ENCODE results near the gene MAGEL2. TPM values are rescaled to one million over a fixed set of nuclear protein-coding genes. Genes with fewer than 3 reads are reported as not detected.

MAGEL2 gene
- total RNA-seq, 2 experiments from 2014 or later: not detected

DNA sequence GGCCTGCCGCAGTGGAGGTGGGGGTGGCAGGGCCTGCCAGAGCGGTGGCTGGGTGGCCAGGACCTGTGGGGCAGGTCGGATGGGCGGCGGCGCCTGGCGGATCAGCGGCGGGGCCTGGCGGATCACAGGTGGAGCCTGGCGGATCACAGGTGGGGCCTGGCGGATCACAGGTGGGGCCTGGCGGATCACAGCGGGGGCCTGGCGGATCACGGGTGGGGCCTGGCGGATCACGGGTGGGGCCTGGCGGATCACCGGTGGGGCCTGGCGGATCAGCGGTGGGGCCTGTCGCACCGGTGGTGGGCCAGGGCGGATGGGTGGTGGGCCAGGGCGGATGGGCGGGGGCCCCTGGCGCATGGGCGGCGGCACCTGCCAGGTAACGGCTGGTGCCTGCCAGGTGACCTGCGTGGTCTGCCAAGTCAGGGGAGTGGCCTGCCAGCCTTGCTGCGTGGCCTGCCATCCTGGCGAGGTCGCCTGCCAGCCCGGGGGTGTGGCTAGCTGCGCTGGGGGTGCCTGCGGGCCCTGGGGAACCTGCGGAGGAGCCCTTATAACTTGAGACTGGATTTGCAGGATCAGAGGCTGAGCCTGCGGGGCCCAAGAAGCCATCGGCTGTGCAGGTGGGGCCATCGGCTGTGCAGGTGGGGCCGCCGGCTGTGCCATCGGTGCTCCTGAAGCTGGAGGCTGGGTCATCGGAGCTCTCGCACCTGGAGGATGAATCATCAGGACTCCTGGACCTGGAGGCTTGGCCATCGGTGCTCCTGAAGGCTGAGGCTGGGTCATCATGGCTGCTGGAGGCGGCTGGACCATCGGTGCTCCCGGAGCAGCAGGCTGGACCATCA is 1.3 kb downstream of the MAGEL2 start:
- intact Hi-C loops (cut with DNase I, micrococcal nuclease): loop anchor here in 1 of 2 experiments (5.0 kb wide), 1 partner anchor 1856 kb away; no protein-coding TSS in a partner anchor
- CTCF ChIA-PET: no interaction called here
- H3K9me3 Mint-ChIP-seq (ENCODE audit: low read depth): no peaks in the 10 kb centered on the region
- H3K4me3 Mint-ChIP-seq: no peak overlapping the region
- no peak for ATAC-seq
- H3K4me1 Mint-ChIP-seq: no peaks in the 10 kb centered on the region
- H3K36me3 Mint-ChIP-seq (ENCODE audit: low read depth): no peaks in the 10 kb centered on the region
- H3K27me3 Mint-ChIP-seq: peaks cover 8% of the 10 kb centered on the region
- no peak for DNase-seq
- POLR2A ChIA-PET: no interaction called here
- no peak overlapping the region for H3K27ac Mint-ChIP-seq

DNA sequence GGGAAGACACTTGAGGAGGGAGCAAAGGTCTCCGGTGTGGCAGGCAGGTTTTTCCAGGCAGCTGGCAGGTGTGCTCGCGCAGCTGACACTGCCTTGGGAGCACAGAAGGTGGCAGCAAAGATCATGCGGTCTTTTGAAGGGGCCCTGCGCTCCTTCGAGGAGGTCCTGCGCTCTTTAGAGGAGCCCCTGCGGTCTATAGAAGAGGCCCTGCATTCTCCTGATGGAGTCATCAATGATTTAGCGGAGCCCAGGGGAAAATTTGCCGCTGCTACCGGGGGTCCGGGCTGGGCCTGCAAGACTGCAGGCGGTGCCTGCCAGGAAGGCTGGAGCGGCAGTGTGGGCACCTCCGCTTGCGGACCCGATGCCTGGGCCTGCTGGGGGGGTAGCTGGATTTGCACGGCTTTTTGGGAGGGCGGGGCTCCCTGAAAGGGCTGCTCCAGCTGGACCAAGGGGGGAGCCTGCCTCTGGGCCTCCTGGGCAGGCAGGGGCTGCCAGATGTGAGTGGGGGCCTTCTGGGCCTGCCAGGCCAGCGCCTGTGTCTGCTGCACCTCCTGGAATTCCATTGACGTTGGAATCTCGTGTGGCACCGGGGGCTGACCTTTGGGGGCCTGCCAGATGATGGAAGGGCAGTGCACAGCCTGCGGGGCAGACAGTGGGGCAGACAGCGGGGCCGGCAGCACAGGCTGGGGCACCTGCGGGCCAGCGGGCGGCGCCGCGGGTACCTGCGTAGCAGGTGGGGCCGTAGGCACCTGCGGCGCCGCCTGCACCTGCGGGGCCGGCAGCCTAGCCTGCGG is 2.1 kb downstream of the MAGEL2 start:
- ChIA-PET POLR2A (no interaction called here), CTCF (no interaction called here)
- Mint-ChIP-seq H3K9me3 (ENCODE audit: low read depth) (no peaks in the 10 kb centered on the region), H3K27me3 (peaks cover 8% of the 10 kb centered on the region), H3K4me1 (no peaks in the 10 kb centered on the region), H3K4me3 (no peak overlapping the region), H3K27ac (no peak overlapping the region), H3K36me3 (ENCODE audit: low read depth) (no peaks in the 10 kb centered on the region)
- DNase-seq: no peak
- intact Hi-C loops (cut with DNase I, micrococcal nuclease): loop anchor here in 1 of 2 experiments (5.0 kb wide), 1 partner anchor 1857 kb away; no protein-coding TSS in a partner anchor
- ATAC-seq: no peak

DNA sequence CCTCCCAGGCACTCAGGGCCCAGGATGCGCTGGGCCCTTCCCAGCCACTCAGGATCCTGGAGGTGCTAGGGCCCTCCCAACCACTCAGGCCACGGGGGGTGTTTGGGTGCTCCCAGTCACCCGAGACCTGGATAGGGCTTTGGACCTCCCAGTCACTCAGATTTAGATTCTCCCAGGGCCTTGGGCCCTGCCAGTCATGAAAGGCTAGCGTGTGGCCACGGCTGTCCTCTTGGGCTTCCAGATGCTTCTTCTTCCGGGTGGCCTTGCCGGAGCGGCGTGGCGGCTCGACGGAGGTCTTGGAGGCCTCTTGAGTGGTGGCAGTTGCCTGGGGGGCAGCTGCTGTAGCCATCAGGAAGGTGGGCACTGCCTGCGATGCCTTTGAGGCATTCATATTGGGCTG is 2.8 kb downstream of the MAGEL2 start:
- H3K27me3 Mint-ChIP-seq: peaks cover 8% of the 10 kb centered on the region
- ChIA-PET CTCF (no interaction called here), POLR2A (no interaction called here)
- ATAC-seq (no peak), DNase-seq (no peak)
- H3K9me3 Mint-ChIP-seq (ENCODE audit: low read depth): no peaks in the 10 kb centered on the region
- intact Hi-C loops (cut with DNase I, micrococcal nuclease): loop anchor here (5.0 kb wide), 3 partner anchors 212 to 1857 kb away; no protein-coding TSS in a partner anchor
- no peak overlapping the region for H3K27ac Mint-ChIP-seq
- no peak overlapping the region for H3K4me3 Mint-ChIP-seq
- H3K4me1 Mint-ChIP-seq: no peaks in the 10 kb centered on the region
- H3K36me3 Mint-ChIP-seq (ENCODE audit: low read depth): no peaks in the 10 kb centered on the region

DNA sequence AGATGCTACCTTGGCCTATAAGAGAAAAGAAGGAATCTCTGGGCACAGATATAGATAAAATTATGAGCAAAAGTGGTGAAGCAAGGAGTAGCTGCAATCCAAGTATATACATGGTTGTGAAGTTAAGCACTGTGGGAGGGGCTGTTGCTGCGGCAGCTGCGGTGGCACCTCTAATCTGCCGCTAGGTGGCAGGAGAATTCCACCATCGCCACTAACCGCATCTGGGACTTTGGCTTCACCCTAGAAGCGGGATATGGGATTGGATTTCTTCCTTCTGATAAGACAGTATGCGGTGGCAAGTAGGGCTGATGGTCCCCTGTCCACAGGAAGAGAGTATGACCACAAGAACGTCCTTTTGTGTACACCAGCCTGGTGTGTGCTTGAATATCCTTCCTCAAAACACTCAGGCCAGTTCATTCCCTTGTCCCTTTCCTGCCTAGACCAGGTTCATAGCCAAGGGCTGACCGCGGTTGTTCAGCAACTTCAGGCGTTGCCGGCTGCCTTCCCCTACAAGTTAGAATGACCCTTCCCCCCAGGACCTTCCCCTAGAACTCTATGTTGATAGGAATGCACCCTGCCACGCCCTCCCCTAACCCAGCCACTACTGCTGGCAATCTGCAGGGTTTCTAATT is 5.1 kb downstream of the MAGEL2 start:
- ChIA-PET CTCF (interaction anchor here (0.7 to 1.4 kb wide), 8 partner anchors 9 to 1859 kb away, joined by 3 to 8 read pairs (median 3); no protein-coding TSS in a partner anchor), POLR2A (no interaction called here)
- Mint-ChIP-seq H3K9me3 (ENCODE audit: low read depth) (no peaks in the 10 kb centered on the region), H3K27me3 (peaks cover 2% of the 10 kb centered on the region), H3K36me3 (ENCODE audit: low read depth) (no peaks in the 10 kb centered on the region), H3K27ac (no peak overlapping the region), H3K4me3 (no peak overlapping the region), H3K4me1 (no peaks in the 10 kb centered on the region)
- intact Hi-C loops (cut with DNase I, micrococcal nuclease): loop anchor here (1.0 to 5.0 kb wide), 4 partner anchors 215 to 1860 kb away; no protein-coding TSS in a partner anchor
- peak; percentile 70 for DNase-seq
- peak; percentile 53 for ATAC-seq

DNA sequence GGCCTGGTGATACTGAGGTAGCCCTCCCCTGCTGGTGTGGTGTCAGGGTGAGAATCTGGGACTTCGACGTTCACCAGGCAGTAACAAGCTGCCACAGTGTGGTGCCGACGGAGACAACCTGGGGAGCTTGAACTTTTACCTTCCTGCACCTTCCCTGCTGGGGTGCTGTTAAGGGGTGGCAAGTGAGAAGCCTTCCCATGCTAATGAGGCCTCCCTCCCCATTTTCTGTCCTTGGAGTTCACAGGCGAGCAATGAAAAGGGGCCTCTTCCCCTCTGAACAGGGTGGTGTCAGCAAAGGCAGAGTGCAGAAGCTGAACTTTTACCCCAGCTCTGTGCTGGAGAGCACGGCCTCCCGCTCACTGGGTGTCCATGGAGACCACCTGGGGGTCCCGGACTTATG is 13.5 kb downstream of the MAGEL2 start:
- ATAC-seq (no peak), DNase-seq (no peak)
- no peaks in the 10 kb centered on the region for H3K4me1 Mint-ChIP-seq
- no peak overlapping the region for H3K4me3 Mint-ChIP-seq
- intact Hi-C loops (cut with DNase I, micrococcal nuclease): no loop called here
- CTCF ChIA-PET: no interaction called here
- POLR2A ChIA-PET: no interaction called here
- no peaks in the 10 kb centered on the region for H3K9me3 Mint-ChIP-seq (ENCODE audit: low read depth)
- H3K36me3 Mint-ChIP-seq (ENCODE audit: low read depth): no peaks in the 10 kb centered on the region
- H3K27ac Mint-ChIP-seq: no peak overlapping the region
- peaks cover 5% of the 10 kb centered on the region for H3K27me3 Mint-ChIP-seq

DNA sequence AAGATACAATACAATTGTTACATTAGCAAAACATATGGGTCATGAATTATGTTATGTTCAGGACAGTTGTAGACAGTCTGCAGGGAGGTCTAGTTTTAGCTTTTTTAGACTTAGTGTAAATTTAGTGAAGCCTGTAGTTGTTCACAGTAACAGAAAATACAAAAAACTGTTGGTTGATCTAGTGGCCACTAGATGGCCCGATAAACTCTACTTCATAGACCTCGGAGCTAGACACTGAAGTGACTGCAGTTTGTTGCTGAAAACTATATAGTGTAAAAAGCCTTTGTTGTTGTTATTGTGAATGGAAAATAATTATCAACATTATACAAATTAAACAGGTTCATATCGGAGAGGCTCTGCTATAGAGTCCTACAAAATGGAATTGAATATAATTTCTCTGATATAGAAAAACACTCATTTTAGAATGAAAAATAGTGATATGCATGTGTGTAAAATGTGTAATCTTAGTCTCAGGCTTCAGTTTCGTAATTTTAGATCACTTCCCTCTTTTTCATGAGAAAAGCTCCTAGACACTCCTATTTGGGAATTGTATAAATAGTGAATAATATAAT is 18.3 kb downstream of the MAGEL2 start:
- Mint-ChIP-seq H3K27ac (no peak overlapping the region), H3K27me3 (peaks cover 21% of the 10 kb centered on the region), H3K36me3 (ENCODE audit: low read depth) (no peaks in the 10 kb centered on the region), H3K4me3 (no peak overlapping the region), H3K9me3 (ENCODE audit: low read depth) (no peaks in the 10 kb centered on the region), H3K4me1 (no peaks in the 10 kb centered on the region)
- ChIA-PET CTCF (interaction anchor here (2.4 kb wide), 1 partner anchor 13 kb away, joined by 8 read pairs; no protein-coding TSS in a partner anchor), POLR2A (interaction anchor here (0.7 kb wide), 1 partner anchor 167 kb away, joined by 3 read pairs; no protein-coding TSS in a partner anchor)
- DNase-seq (no peak), ATAC-seq (no peak)
- intact Hi-C loops (cut with DNase I, micrococcal nuclease): no loop called here

DNA sequence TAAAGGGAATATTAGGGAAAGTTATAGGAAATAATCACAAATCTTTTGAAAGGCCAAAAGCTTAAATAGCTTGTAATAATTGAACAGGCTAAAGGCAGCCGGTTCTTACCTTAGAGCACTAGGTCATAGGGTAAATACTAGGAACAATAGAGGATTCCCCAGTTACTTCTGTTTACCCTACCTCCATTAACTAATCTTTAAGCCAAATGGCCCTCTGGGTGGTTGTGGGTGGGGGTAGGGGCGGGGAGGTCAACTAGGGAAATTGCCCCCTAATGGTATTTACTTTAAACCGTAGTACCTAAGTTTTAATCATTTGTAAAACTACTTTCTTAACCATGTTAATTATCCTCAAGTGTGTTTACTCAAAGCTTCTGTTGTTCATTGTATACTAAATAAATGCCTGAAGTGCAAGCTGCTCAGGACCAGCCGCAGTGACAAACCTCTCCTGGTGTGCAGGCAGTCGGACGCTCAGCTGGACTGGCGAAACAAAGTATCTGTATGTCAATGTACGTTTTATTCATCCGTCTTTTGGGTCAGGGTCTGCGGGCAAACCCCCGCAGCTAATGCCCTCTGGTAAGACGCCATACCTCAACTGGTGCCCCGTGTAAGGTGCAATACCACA is 18.9 kb downstream of the MAGEL2 start:
- ChIA-PET CTCF (interaction anchor here (2.4 kb wide), 1 partner anchor 13 kb away, joined by 8 read pairs; no protein-coding TSS in a partner anchor), POLR2A (interaction anchor here (0.7 kb wide), 1 partner anchor 168 kb away, joined by 3 read pairs; no protein-coding TSS in a partner anchor)
- H3K4me3 Mint-ChIP-seq: no peak overlapping the region
- ATAC-seq (no peak), DNase-seq (no peak)
- peaks cover 20% of the 10 kb centered on the region for H3K27me3 Mint-ChIP-seq
- H3K4me1 Mint-ChIP-seq: no peaks in the 10 kb centered on the region
- no peaks in the 10 kb centered on the region for H3K9me3 Mint-ChIP-seq (ENCODE audit: low read depth)
- H3K27ac Mint-ChIP-seq: no peak overlapping the region
- no peaks in the 10 kb centered on the region for H3K36me3 Mint-ChIP-seq (ENCODE audit: low read depth)
- intact Hi-C loops (cut with DNase I, micrococcal nuclease): no loop called here

DNA sequence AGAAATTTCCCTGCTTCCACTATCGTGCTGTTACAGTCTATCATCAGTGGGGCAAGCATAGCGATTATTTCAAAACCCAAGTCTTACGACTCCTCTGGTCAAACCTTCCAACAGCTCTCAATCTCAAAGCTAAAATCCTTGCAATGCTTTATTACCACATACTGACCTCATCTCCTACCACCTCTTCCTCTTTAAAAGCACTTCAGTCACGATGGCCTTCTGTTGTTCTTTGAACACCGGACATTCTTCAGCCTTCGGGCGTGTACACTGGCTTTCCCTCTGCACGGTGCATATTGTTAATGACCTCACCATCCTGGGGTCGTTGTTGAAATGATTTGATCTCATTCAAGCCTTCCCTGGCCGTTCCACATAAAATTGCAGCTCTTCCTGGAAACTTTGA is 31.1 kb downstream of the MAGEL2 start:
- Mint-ChIP-seq H3K4me1 (no peaks in the 10 kb centered on the region), H3K27ac (no peak overlapping the region), H3K36me3 (ENCODE audit: low read depth) (no peaks in the 10 kb centered on the region), H3K27me3 (no peaks in the 10 kb centered on the region), H3K9me3 (ENCODE audit: low read depth) (peaks cover 8% of the 10 kb centered on the region), H3K4me3 (no peak overlapping the region)
- CTCF ChIA-PET: no interaction called here
- intact Hi-C loops (cut with DNase I, micrococcal nuclease): no loop called here
- POLR2A ChIA-PET: no interaction called here
- DNase-seq (no peak), ATAC-seq (no peak)

DNA sequence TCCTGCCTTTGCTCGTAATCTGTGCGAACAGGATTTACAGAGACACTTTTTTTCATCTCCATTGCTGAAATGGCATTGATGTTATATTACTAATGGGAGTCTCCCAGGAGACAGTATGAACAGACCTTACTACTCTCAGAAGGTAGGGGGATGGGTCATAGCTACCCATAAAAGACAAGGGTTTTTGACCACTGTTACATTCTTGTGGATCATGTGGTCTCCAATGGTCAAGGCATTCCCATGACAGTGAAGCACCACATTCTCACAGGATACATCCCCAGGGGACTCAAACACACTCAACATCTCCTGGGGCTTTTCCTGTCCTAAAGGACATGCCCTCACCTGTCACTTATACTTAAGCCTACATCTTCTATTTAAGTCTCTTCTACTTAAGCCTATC is 41.4 kb downstream of the MAGEL2 start:
- Mint-ChIP-seq H3K27me3 (no peaks in the 10 kb centered on the region), H3K27ac (no peak overlapping the region), H3K9me3 (ENCODE audit: low read depth) (peaks cover 2% of the 10 kb centered on the region), H3K36me3 (ENCODE audit: low read depth) (no peaks in the 10 kb centered on the region), H3K4me1 (no peaks in the 10 kb centered on the region), H3K4me3 (no peak overlapping the region)
- ChIA-PET CTCF (no interaction called here), POLR2A (no interaction called here)
- intact Hi-C loops (cut with DNase I, micrococcal nuclease): no loop called here
- no peak for DNase-seq
- ATAC-seq: no peak

DNA sequence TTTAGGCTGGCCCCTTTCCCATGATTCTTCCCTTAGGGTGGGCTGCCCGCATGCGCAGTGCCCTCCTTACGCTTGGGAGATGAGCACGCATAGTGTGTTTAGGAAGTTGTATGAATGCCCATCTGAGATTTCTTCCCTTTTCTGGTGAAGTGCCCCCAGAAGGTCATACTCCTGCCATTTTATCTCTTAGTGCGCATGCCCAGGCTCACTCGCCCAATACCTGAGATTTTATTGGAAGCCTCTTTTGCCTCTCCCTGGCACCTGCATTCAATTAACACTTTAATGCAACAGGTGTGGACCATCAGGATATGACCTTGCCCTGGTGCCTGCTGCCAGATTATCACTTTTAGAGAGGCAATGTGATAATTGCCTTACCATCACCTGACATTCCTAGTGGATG is 45.5 kb downstream of the MAGEL2 start:
- ChIA-PET POLR2A (no interaction called here), CTCF (no interaction called here)
- no peaks in the 10 kb centered on the region for H3K36me3 Mint-ChIP-seq (ENCODE audit: low read depth)
- H3K27me3 Mint-ChIP-seq: no peaks in the 10 kb centered on the region
- H3K27ac Mint-ChIP-seq: no peak overlapping the region
- no peaks in the 10 kb centered on the region for H3K9me3 Mint-ChIP-seq (ENCODE audit: low read depth)
- no peak overlapping the region for H3K4me3 Mint-ChIP-seq
- intact Hi-C loops (cut with DNase I, micrococcal nuclease): no loop called here
- no peak for ATAC-seq
- DNase-seq: no peak
- H3K4me1 Mint-ChIP-seq: no peaks in the 10 kb centered on the region

DNA sequence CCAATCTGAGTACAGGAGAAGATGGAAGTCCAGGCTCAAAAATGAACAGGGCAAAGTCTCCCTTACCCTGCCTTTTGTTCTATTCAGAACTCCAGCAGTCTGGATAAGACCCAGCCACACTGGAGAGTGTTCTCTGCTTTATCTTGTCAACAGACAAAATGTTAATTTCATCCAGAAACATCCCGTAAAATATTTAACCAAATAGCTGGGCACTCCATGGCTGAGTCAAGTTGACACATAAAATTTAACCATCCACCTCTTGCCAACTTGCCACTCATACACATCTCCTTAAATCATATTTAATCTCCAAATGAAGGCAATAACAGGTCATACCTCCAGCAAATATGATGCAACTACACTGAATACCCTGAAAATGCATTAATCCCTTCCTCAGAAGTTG is 48.6 kb downstream of the MAGEL2 start:
- intact Hi-C loops (cut with DNase I, micrococcal nuclease): no loop called here
- DNase-seq (no peak), ATAC-seq (no peak)
- Mint-ChIP-seq H3K36me3 (ENCODE audit: low read depth) (no peaks in the 10 kb centered on the region), H3K4me1 (no peaks in the 10 kb centered on the region), H3K27ac (no peak overlapping the region), H3K9me3 (ENCODE audit: low read depth) (no peaks in the 10 kb centered on the region), H3K27me3 (no peaks in the 10 kb centered on the region), H3K4me3 (no peak overlapping the region)
- CTCF ChIA-PET: interaction anchor here (0.8 kb wide), 1 partner anchor 1332 kb away, joined by 3 read pairs; no protein-coding TSS in a partner anchor
- POLR2A ChIA-PET: no interaction called here
